Panc1 (cell line): ENCODE data around the gene SLC16A12. TPM values are rescaled to one million over a fixed set of nuclear protein-coding genes. Genes with fewer than 3 reads are reported as not detected.
A peak's percentile ranks its signal among the peaks of the same experiment; 100 is the strongest.

Source experiments
- ATAC-seq: fragments of 200-7000 bp; cut with Tn5 transposase; 2 replicates; pipeline ENCODE4 v1.9.1; 2020; ENCODE audit warnings: mild to moderate bottlenecking, moderate library complexity
- BruUV-seq: library from RNA; stranded (reverse); fragments of 400-500 nt; replicated peaks from 2 replicates; lab custom pipeline; 2021; lab: Mats Ljungman, UMichigan
- CTCF ChIA-PET: fragments of 300-600 bp; sonication (Branson Sonifier 250); formaldehyde crosslinking; loops from one replicate; lab custom pipeline; 2022; ENCODE audit warnings: antibody characterized with exemption; lab: Charles Lee
- POLR2A ChIA-PET: fragments of 300-600 bp; sonication (Branson Sonifier 250); formaldehyde crosslinking; loops from one replicate; lab custom pipeline; 2022; ENCODE audit warnings: antibody characterized with exemption; lab: Charles Lee
- DNase-seq: peaks from one replicate; pipeline ENCODE4 v3.0.0-alpha.2; 2010; ENCODE audit warnings: low read depth, low spot score
- H3K27ac ChIP-seq: 2 replicates; pipeline ENCODE4 v1.5.1; 2011; ENCODE audit warnings: mild to moderate bottlenecking, low read length, inconsistent platforms
- H3K27me3 ChIP-seq: fragments of 200-500 bp; sonication (Bioruptor generic); 2 replicates; pipeline ENCODE4 v1.6.0; 2014; ENCODE audit warnings: low read length, inconsistent platforms; ENCODE audit not compliant: control insufficient read depth, insufficient read depth
- H3K36me3 ChIP-seq: fragments of 200-500 bp; sonication (Bioruptor generic); 2 replicates; pipeline ENCODE4 v1.5.1; 2014; ENCODE audit warnings: inconsistent platforms, mild to moderate bottlenecking, low read length, moderate library complexity; ENCODE audit not compliant: control insufficient read depth, insufficient read depth
- H3K4me1 ChIP-seq: 2 replicates; pipeline ENCODE4 v1.5.1; 2011; ENCODE audit warnings: inconsistent platforms, mild to moderate bottlenecking, low read length, moderate library complexity; ENCODE audit not compliant: control insufficient read depth, insufficient read depth
- H3K4me3 ChIP-seq, 2 experiments: 2 replicates each; pipeline ENCODE4 v1.5.1; 2011 to 2012; ENCODE audit warnings: low read depth in 2 of 2, low read length in 2 of 2, mild to moderate bottlenecking in 2 of 2, inconsistent platforms in 1 of 2, moderate library complexity in 1 of 2
- H3K9me3 ChIP-seq: fragments of 200-500 bp; sonication (Bioruptor generic); 2 replicates; pipeline ENCODE4 v1.5.1; 2014; ENCODE audit warnings: low read depth, mild to moderate bottlenecking, inconsistent platforms, low read length, moderate library complexity; ENCODE audit not compliant: control insufficient read depth, insufficient read depth
- POLR2AphosphoS5 ChIP-seq: IDR thresholded peaks from 2 replicates; pipeline ENCODE4 v1.6.1; 2012; ENCODE audit warnings: mild to moderate bottlenecking, low read depth, low read length, moderate library complexity
- SIN3A ChIP-seq: IDR thresholded peaks from 2 replicates; pipeline ENCODE4 v1.6.1; 2012; ENCODE audit warnings: low read depth, mild to moderate bottlenecking, low read length, moderate library complexity, borderline replicate concordance; ENCODE audit not compliant: insufficient read depth
- TCF7L2 ChIP-seq: IDR thresholded peaks from 2 replicates; pipeline ENCODE4 v1.6.1; 2011; ENCODE audit warnings: mild to moderate bottlenecking, low read depth, low read length, inconsistent platforms
- in situ Hi-C: cut with HindIII; loops from 2 replicates; pipeline ENCODE4 v1.10.0; 2016; ENCODE audit warnings: low sequenced_read_pairs, low pct_unique_long_range_greater_than_20kb
- intact Hi-C: fragments of 100-400 bp; cut with micrococcal nuclease; formaldehyde crosslinking; loops from one replicate; pipeline ENCODE4 v1.10.0; 2022; ENCODE audit not compliant: unreplicated experiment
- total RNA-seq: library from RNA; stranded (reverse); gene quantifications from one replicate; pipeline ENCODE4 v1.2.1, GENCODE V29; 2021; ENCODE audit not compliant: unreplicated experiment
- TF ChIP-seq, protein P1 (sequence below): fragments of 450-650 bp; IDR thresholded peaks from 2 replicates; pipeline ENCODE4 v1.5.1; 2017; ENCODE audit warnings: mild to moderate bottlenecking
- TF ChIP-seq, protein P2 (sequence below), 2 experiments: IDR thresholded peaks; 2 replicates each; pipeline ENCODE4 v1.6.1; 2011 to 2012; ENCODE audit warnings: low read depth in 2 of 2, control low read depth in 1 of 2, low read length in 1 of 2, mild to moderate bottlenecking in 1 of 2, moderate library complexity in 1 of 2; ENCODE audit not compliant: insufficient read depth in 1 of 2

Gene SLC16A12
- total RNA-seq, 1 experiment from 2014 or later, result not detected

DNA sequence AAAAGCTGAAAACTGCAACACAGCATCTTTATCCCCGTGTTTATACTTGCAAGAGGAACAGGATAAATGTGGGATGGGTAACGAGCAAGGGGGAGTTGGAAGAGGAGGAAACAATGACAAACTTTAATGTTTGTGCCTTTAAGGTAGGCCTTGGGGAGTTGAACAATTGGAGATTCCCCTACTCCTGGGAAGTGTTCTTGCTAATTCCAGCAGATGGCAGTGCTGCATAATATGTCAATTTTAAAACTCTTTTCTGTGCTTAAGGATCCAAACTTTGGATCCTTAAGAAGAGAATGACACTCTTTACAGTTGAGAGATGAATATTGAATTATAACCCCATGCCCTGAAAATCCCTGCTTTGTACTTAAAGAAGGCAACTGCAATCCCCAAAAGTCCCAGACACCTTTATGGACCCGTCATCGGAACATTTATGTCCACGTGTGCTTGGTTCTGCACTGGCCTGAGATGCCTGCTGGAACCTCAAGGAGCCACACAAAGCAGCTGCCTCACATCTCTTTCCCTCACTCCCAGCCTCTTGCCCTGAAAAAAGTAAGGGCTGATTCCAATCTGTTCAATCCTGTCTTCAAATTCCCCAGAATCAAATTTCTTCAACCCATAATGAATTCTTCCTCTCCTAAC is 109.0 kb downstream of the SLC16A12 start:
- CTCF ChIA-PET, result interaction anchor here (0.5 kb wide), 1 partner anchor 130 kb away, joined by 4 read pairs; no protein-coding TSS in a partner anchor

DNA sequence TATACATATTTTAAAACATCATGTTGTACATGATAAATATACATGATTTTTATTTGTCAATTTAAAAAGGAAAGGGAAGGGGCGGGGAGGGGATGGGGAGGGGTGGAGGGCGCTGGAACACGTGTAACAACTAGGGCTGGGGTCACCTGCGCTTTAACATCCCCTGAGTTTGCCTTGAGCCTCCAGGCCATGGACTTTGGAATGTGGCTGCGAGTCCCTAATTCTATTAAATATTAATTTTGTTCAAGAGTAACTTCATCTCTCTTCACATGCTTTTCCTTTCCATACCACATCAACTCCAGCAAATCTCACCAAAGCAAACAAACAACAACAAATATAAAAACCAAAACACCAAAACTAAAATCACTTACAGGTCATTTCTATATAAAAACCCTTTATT is 110.4 kb downstream of the SLC16A12 start:
- in situ Hi-C loops (no loop called here), intact Hi-C loops (loop anchor here (5.0 kb wide), 1 partner anchor 277 kb away; the partner anchor contains the start of gene KIF20B)
- no peak for TF ChIP-seq POLR2AphosphoS5
- TF ChIP-seq SIN3A, result no peak
- TF ChIP-seq, protein P1, sequence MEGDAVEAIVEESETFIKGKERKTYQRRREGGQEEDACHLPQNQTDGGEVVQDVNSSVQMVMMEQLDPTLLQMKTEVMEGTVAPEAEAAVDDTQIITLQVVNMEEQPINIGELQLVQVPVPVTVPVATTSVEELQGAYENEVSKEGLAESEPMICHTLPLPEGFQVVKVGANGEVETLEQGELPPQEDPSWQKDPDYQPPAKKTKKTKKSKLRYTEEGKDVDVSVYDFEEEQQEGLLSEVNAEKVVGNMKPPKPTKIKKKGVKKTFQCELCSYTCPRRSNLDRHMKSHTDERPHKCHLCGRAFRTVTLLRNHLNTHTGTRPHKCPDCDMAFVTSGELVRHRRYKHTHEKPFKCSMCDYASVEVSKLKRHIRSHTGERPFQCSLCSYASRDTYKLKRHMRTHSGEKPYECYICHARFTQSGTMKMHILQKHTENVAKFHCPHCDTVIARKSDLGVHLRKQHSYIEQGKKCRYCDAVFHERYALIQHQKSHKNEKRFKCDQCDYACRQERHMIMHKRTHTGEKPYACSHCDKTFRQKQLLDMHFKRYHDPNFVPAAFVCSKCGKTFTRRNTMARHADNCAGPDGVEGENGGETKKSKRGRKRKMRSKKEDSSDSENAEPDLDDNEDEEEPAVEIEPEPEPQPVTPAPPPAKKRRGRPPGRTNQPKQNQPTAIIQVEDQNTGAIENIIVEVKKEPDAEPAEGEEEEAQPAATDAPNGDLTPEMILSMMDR, result no peak
- TF ChIP-seq, protein P2, sequence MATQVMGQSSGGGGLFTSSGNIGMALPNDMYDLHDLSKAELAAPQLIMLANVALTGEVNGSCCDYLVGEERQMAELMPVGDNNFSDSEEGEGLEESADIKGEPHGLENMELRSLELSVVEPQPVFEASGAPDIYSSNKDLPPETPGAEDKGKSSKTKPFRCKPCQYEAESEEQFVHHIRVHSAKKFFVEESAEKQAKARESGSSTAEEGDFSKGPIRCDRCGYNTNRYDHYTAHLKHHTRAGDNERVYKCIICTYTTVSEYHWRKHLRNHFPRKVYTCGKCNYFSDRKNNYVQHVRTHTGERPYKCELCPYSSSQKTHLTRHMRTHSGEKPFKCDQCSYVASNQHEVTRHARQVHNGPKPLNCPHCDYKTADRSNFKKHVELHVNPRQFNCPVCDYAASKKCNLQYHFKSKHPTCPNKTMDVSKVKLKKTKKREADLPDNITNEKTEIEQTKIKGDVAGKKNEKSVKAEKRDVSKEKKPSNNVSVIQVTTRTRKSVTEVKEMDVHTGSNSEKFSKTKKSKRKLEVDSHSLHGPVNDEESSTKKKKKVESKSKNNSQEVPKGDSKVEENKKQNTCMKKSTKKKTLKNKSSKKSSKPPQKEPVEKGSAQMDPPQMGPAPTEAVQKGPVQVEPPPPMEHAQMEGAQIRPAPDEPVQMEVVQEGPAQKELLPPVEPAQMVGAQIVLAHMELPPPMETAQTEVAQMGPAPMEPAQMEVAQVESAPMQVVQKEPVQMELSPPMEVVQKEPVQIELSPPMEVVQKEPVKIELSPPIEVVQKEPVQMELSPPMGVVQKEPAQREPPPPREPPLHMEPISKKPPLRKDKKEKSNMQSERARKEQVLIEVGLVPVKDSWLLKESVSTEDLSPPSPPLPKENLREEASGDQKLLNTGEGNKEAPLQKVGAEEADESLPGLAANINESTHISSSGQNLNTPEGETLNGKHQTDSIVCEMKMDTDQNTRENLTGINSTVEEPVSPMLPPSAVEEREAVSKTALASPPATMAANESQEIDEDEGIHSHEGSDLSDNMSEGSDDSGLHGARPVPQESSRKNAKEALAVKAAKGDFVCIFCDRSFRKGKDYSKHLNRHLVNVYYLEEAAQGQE (IDR thresholded peaks at IDR 0.05; ENCODE audit: insufficient read depth in 1 of 2, low read depth in 2 of 2, low read length in 1 of 2), result no peak
- no peak for TF ChIP-seq TCF7L2
- no peaks in the 10 kb centered on the region for H3K4me1 ChIP-seq
- H3K4me3 ChIP-seq, result no peak overlapping the region
- H3K36me3 ChIP-seq, result no peaks in the 10 kb centered on the region
- ChIA-PET POLR2A (no interaction called here), CTCF (no interaction called here)
- DNase-seq, result no peak
- H3K27ac ChIP-seq, result no peak overlapping the region
- BruUV-seq, result no TSS peak
- H3K27me3 ChIP-seq, result no peaks in the 10 kb centered on the region
- ATAC-seq, result no peak
- no peaks in the 10 kb centered on the region for H3K9me3 ChIP-seq

More for the DNA sequence above, 109.0 kb downstream of the SLC16A12 start:
- no peak overlapping the region for H3K4me3 ChIP-seq
- POLR2A ChIA-PET, result no interaction called here
- H3K27me3 ChIP-seq, result no peaks in the 10 kb centered on the region
- in situ Hi-C loops, result no loop called here
- ATAC-seq (peak; percentile 87), DNase-seq (peak; percentile 47)
- intact Hi-C loops, result loop anchor here (1.0 kb wide), 1 partner anchor 138 kb away; no protein-coding TSS in a partner anchor
- no peaks in the 10 kb centered on the region for H3K4me1 ChIP-seq
- H3K27ac ChIP-seq, result no peak overlapping the region
- H3K36me3 ChIP-seq, result no peaks in the 10 kb centered on the region
- BruUV-seq, result no TSS peak
- TF ChIP-seq SIN3A (no peak), TCF7L2 (no peak), POLR2AphosphoS5 (no peak)
- TF ChIP-seq, protein P2 (IDR thresholded peaks at IDR 0.05; ENCODE audit: insufficient read depth in 1 of 2, low read depth in 2 of 2, low read length in 1 of 2), result no peak
- TF ChIP-seq, protein P1, result peak; percentile 87
- no peaks in the 10 kb centered on the region for H3K9me3 ChIP-seq
